Measurements from ENCODE around the gene CACNA1H.

Gene CACNA1H

GRCh38 chr16:1152651-1153259 is at the start of gene CACNA1H:
Gene CACNA1H (plus strand): TSS chr16:1153106. CDS start chr16:1153738, 632 bp downstream.
- no peak for DNase-seq

- DNase-seq: no peak
Measured at GRCh38 chr16:1103636-1103980, 49.3 kb upstream of the CACNA1H start.

- peak; percentile 36 for DNase-seq
Measured at GRCh38 chr16:1105888-1106620, 46.9 kb upstream of the CACNA1H start.

- DNase-seq: no peak
Measured at GRCh38 chr16:1106659-1107058, 46.2 kb upstream of the CACNA1H start.

- DNase-seq: no peak
Measured at GRCh38 chr16:1107141-1107540, 45.8 kb upstream of the CACNA1H start.

- no peak for DNase-seq
Measured at GRCh38 chr16:1107731-1108130, 45.2 kb upstream of the CACNA1H start.

GRCh38 chr16:1108299-1109252 is 44.3 kb upstream of the CACNA1H start:
- peak; percentile 62 for DNase-seq

GRCh38 chr16:1109648-1110047 is 43.3 kb upstream of the CACNA1H start:
- DNase-seq: no peak

- DNase-seq: no peak
Measured at GRCh38 chr16:1112506-1113184, 40.3 kb upstream of the CACNA1H start.

- DNase-seq: no peak
Measured at GRCh38 chr16:1113489-1113888, 39.4 kb upstream of the CACNA1H start.

GRCh38 chr16:1113889-1114526 is 38.9 kb upstream of the CACNA1H start:
- DNase-seq: no peak

- DNase-seq: no peak
Measured at GRCh38 chr16:1116693-1117077, 36.2 kb upstream of the CACNA1H start.

- no peak for DNase-seq
Measured at GRCh38 chr16:1117176-1117900, 35.6 kb upstream of the CACNA1H start.

GRCh38 chr16:1117926-1118325 is 35.0 kb upstream of the CACNA1H start:
- no peak for DNase-seq

- no peak for DNase-seq
Measured at GRCh38 chr16:1119129-1119528, 33.8 kb upstream of the CACNA1H start.

- no peak for DNase-seq
Measured at GRCh38 chr16:1119766-1120576, 32.9 kb upstream of the CACNA1H start.

- no peak for DNase-seq
Measured at GRCh38 chr16:1120577-1120941, 32.3 kb upstream of the CACNA1H start.

GRCh38 chr16:1121009-1121408 is 31.9 kb upstream of the CACNA1H start:
- DNase-seq: no peak

GRCh38 chr16:1121601-1122397 is 31.1 kb upstream of the CACNA1H start:
- DNase-seq: no peak

- no peak for DNase-seq
Measured at GRCh38 chr16:1122398-1122765, 30.5 kb upstream of the CACNA1H start.
